ENCODE data around the gene ZNF740.
"Not testable (repeated sequence)": the region's sequence is repeated elsewhere in the genome, so short reads cannot be mapped to it uniquely, and the experiment has no call there.

Gene ZNF740

DNA sequence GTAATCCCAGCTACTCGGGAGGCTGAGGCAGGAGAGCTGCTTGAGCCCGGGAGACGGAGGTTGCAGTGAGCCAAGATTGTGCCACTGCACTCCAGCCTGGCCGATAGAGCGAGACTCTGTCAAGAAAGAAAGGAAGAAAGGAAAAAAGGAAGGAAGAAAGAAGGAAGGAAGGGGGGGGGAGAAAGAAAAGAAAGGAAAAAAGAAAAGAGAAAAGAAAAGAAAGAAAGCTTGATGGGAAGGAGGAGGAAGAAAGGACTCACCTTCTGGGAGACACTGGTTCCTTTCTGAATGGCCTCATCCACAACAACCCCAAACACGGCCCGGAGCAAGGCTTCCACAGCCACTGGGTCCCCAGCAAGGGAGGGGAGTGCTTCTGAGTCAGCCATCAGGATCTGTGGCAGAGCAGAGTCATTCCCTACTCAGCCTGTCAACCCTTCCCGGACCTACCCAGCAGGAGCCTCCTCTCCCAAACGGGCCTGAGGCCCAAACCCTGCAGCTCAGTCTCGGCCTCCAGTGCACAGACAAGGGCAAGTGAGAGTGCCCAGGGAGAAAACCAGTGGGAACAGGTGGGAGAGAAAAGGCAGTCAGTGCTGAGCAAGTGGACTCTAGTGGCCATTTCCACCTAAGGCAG is 7.3 kb upstream of the ZNF740 start:
- DNase-seq, result no peak

DNA sequence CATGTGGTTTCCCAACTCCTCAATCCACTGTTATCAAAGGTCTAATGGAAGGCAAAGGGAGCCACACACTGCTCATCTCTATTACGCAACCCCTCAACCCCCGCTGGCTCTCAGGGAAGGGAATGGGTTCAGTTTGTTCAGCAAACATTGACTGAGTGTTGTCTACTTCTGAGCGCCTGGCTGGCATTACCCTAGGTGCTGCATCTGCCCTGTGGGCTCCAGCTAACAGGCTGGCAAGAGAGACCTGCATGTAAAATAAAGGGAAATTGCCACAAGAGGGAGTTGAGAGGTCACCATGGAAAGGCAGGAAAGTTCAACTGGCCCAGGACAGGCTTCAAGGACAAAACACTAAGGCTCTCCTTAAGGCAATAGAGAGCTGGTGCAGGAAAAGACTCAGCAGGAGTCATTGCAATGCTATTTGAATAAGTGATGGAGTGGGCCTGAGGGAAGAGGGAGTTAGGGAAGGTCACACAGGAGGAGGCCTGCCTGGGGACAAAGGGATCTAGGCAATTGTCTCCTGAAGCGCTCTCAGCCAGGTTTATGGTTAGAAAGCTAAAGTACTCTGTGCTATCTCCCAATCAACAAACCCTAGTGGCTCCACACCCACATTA is 5.5 kb upstream of the ZNF740 start:
- DNase-seq, result peak; percentile 32 to 67 (median 56)

DNA sequence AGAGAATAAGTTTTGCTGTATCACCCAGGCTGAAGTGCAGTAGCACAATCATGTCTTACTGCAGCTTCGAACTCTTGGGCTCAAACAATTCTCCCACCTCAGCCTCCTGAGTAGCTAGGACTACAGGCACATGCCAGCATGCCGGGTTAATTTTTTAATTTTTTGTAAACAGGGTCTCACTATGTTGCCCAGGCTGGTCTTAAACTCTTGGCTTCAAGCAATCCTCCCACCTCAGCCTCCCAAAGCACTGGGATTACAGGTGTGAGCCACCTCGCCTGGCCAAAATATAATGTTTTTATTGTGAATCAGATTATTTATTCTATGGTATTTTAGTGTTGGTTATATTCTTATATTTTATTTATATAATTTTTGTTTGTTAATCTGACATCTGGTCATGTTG is 3.8 kb upstream of the ZNF740 start:
- no peak for DNase-seq

DNA sequence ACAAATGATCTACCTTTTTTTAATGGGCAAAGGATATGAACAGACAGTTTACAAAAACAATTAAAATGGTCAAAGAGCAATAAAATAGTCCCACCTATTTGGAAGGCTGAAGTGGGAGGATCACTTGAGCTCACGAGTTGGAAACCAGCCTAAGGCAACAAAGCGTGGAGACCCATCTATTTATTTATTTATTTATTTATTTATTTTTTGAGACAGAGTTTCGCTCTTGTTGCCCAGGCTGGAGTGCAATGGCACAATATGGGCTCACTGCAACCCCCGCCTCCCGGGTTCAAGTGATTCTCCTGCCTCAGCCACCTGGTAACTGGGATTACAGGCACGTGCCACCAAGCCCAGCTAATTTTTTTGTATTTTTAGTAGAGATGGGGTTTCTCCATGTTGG is 3.1 kb upstream of the ZNF740 start:
- DNase-seq, result not testable (repeated sequence)

DNA sequence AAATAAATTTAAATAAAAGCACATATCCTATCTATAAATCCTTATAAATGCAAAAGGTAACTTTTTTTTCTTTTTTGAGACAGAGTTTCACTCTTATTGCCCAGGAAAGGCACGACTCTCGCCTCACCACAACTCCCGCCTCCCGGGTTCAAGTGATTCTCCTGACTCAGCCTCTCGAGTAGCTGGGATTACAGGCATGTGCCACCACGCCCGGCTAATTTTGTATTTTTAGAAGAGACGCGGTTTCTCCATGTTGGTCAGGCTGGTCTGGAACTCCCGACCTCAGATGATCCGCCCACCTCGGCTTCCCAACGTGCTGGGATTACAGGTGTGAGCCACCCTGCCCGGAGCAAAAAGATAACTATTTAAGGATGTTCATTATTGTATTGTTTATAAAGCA is 1.7 kb upstream of the ZNF740 start:
- not testable (repeated sequence) for DNase-seq

DNA sequence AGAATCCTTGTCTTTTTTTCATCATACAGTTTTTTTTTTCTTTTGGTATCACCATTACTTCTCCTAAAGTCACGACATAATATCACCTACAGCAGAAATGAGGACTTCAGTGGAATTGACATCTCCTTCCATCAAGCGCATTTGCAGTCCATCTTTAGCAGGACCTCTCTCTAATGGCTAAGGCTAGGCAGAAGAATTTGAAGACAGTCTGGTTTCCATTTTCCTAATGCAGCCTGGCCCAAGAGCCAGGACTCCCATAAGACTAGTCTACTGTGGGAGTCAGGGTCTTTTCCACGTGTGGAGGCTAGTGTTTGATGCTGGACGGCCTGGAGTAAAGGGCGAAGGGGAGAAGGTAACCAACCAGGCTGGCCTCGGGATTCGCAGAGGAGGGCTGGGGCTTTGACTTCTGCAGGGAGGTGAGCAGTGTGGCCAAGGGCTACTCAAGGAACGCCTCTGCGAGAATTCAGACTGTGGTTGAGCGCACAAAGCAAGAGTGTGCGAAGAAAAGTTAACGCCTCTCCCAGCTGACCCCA is 769 bp upstream of the ZNF740 start:
- peak in 2 of 4 experiments; percentile 48 to 54 for DNase-seq

DNA sequence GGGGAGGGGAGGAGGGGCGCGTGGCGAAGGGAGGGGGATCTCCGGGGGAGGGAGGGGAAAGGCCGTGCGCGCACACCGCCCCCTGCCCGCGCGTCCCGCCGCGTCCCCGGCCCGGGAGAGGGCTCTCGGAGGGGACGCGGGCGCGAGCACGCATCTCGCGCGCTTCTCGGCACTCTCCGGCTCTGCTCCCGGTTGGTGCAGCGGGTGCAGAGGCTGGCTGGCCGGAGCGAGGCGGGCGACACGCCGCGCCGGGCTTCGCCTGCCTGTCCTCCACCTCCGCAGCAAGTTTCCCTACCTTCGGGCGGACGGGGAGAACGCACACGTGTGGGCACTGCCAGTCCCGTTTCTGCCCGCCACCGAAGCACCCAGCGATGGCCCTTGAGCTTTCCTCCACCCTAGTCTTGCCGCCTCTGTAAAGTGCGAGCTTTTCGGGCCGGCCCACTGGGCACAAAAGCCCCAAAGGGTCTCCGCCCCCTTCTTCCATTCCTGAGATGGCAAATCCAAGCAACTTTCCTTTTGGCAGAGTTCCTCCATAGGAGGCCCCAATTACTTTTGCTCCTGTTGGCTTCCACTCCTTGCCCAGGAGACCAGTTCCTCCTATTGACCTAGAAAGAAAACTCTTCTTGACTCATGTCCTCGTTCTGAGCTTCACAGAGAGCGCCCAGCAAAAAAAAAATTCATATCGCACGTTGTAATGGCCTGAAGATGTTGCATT is 566 bp downstream of the ZNF740 start:
- peak; percentile 69 to 91 (median 82) for DNase-seq

DNA sequence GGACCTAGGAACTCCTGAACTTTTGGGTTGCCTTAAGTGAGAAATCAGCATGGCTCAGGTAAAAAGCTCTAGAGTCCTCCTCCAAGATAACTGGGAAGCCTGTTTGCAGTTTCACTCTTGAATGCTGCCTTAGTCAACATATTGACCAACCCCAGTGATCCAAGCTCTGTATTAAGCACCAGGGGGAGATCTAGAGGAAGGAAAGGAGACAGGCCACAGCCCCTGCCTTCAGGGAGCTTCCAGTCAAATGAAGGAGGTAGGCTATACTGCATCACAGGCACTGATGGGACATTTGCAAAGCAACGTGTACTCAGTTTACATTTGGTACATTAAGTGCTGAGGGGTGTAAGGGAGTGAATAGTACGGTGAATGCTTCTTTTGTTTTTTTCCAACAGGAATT is 1.4 kb downstream of the ZNF740 start:
- no peak for DNase-seq

DNA sequence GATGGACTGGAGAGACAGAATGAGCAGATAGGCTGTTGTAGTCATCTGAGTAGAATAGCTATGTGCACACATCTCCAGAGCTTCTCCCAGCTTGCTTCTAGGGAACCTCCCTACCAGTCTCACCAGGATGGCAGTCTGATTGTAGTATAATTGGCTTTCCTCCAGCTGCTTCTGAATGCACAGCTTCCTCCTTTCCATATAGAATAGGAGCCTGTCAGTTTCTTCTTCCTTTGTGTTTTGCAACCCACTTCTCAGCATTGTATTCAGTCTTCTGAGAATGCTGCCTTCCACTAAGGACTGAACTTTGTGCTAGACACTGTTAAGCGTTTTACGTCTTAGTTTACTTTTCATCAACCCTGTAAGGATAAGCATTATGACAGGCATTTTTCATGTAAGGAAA is 2.4 kb downstream of the ZNF740 start:
- peak; percentile 75 to 95 (median 89) for DNase-seq

DNA sequence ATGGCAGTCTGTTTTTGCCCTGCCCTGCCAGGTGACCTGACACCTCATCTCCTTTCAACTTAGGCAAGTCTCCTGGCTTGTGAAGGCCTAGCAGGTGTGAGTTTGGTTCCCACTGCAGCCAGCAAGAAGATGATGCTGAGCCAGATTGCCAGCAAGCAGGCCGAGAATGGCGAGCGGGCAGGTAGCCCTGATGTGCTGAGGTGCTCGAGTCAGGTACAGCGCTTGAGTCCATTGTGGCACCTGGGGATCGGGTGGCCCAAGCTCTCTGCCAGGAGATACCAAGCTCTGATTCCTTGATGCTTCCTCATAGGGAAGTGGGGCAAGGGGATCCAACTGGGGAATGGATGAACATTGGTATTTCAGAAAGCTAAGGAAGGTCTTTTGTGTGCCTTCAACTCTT is 4.3 kb downstream of the ZNF740 start:
- no peak for DNase-seq

DNA sequence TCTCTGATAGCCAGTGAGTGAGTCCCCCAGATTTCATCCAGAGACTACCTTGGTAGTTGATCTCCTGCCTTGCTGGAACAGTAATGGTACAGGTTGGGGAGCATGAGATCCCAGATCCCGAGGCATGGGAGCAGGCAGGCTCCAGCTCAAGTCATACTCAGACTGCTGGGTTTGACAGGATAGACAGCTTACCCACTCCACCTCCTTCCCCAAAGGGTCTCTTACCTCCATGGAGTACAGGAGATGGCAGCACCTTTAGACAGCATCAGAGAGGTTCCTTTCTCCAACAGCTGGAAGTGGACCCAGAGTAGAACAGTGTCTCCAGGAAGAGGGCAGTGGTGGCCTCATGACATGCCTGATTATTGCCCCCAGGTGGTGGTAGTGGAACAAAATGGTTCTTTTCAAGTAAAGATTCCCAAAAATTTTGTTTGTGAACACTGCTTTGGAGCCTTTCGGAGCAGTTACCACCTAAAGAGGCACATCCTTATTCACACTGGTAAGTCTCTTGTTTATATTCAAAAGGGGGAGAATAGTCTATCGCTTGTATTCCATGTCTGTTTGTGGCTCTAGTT is 5.1 kb downstream of the ZNF740 start:
- DNase-seq, result no peak

DNA sequence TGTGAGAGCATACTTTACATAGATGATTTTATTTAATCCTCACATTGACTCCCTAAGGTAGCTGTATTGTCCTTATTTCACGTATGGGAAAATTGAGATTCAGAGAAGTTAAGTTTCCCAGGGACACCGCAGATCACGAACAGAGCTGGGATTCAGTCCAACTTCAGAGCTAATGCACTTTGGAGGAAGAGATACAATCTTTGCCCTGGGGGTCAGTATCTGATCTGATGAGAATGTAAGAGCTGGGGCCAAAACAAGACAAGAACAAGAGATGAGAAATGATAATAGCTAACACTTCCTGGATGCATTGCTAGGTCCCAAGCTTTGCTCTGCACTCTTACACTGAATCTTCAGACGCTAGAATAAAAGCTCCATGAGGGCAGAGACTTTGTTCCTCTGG is 6.2 kb downstream of the ZNF740 start:
- no peak for DNase-seq

DNA sequence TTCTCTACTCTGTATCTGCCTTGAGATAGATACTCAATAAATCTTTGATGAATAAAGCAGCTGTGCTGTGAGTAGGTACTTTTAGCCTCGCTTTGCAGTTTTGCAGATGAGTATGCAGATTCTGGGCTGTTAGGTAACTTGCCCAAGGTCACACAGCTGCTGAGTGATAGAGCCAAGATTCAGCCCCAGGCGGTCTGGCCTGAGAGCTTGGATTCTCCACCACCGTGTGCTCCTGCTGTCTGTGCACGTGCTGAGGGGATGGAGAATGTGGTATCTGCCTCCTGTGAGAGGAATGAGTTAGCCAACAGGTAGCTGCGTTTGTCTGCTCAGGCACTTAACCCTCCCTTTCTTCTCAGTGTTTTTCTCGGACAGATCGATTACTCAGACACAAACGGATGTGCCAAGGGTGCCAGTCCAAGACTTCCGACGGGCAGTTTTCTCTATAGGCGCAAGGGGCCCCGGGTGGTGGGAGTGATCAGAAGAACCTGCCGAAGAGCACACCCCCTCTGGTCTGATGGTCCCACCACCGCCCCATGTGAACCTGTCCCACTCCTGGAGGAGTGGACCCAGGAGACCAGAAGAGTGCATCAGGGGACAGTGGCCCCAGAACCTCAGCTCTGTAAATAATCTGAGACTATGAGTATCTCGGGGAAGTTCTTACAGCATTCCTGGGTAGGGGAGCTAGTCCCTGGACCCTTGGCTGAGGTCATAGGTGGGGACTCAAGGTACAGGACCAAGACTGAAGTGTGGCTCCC is 6.8 kb downstream of the ZNF740 start:
- DNase-seq, result no peak

DNA sequence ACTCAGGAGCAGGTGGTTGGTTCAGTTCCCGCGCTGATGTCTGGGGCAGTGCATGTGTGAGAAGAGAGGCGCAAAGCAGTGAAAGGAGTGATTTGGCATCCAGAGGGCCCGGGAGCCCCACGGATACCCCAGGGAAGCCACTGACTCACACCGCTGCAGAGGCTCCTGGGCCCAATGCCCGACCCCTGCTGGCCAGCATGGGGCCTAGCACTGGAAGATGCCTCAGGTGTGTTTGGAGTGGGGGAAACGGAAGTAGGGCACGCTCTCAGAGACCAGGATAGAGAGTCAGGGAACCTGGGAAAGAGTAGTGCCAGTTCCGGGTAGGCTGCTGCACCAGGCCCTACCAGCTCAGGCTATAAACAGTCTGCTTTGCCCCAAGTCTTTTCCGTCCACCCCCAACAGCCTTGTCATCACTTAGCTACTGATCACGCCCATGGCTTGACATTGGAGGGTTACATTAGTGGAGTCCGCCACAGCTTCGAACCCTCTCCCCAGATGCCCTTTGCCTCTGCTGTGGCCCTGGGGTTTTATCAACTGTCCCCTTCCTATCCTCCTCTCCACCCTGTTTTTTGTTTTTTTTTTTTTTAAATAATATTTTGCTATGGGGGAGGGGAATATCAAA is 9.7 kb downstream of the ZNF740 start:
- peak in 2 of 4 experiments; percentile 24 to 47 for DNase-seq

DNA sequence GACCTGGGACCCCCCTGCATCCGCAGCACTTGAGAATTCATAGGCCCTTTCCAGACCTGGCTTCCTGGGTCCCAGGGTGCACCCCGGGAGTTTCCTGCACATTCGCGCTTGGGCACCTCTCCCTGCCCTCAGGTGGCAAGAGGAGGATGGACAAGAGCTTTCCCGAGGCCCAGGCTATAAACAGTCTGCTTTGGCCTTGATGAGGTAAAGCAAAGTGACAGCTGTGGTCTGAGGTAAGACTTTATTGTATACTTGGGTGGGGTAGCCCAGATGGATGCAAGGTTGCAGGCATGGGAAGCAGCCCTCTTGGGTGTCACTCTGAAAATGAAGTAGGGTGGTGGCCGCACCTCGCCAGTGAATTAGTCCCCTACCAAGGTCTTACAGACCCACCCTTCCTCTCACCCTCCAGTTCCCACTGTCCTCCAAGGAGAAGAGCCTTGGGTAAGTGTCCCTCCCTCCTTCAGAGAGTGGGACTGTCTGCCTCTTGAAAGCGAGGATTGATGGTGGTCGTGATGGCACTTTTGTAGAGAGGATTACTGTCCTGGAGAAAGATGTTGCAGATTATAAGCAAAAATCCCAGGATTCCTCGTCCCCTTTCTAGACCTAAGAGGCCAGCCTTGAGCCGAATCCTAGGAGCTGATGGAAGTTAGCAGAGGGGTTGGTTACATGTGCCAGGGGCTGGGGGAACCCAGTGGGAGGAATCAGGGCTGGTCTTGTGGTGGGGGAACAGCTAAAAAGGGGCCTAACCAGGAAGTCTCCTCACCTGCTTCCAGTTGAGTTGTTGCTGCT is 10.8 kb downstream of the ZNF740 start:
- no peak for DNase-seq

DNA sequence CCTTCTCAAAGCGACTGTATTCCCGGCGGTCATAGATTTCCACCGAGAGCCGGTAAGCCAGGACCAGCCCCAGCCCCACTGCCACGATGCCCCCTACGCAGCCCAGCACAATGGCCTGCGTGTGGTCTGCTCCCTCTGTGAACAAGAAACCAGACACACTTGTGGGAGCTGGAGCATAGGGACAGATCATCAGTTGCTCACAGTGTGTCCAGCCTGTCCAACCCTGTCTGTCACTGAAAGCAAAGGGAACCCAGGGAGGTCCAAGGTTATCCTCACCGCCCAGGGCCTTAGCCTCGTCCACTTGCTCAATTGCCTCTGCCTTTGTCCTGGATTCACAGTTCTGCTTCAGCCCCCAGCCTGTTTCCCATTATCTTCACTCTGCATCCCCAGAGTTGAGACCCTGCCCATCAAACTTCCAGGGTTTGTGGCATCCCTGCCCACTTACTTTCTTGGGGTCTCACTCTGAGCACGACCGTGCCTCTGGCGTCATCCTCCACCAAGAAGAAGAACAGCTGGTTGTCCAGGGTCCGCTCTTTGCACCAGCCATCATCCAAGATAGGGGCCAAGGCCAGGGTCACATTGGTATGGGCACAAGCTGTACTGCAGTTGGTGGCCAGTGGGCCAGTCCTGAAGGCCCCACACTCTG is 11.5 kb downstream of the ZNF740 start:
- DNase-seq, result no peak

DNA sequence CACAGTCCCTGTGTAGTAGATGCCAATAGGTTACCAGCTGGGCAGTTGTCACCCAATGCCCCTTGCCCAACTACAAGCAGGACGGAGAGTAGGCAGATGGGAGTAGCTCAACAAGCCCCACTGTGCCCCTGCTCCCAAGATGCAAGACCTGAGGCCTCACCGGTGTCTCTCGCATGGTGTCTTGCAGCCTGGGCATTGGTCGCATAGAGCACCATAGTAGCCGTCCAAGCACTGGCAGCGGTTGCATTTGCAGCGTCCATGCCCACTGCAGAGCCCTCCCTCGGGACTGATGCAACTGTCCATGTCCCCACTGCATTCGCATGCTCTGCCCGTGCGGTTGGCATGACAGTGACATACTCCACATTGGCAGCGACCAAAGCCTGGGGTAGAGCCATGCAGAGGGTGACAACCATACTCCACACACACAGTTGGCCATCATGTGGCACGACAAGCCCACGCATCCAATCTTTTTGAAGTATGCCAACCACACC is 12.1 kb downstream of the ZNF740 start:
- DNase-seq, result no peak

DNA sequence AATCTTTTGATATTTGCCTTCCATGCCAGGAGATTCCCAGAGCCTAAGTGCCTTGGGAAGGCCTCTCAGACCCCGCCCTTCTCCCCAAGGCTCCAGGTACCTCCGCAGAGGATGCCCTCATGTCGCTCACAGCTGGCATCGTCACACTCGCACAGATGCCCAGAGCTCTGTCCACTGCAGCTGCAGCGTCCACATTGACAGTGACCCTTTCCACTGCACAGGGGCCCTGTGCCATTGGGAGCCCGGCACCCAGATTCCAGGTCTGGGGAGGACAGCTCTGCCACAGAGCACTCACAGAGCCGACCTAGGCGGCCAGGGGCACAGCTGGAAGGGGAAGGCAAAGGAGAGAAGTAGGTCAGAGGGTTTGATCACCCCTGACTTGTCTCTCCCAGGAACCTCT is 12.5 kb downstream of the ZNF740 start:
- no peak for DNase-seq

DNA sequence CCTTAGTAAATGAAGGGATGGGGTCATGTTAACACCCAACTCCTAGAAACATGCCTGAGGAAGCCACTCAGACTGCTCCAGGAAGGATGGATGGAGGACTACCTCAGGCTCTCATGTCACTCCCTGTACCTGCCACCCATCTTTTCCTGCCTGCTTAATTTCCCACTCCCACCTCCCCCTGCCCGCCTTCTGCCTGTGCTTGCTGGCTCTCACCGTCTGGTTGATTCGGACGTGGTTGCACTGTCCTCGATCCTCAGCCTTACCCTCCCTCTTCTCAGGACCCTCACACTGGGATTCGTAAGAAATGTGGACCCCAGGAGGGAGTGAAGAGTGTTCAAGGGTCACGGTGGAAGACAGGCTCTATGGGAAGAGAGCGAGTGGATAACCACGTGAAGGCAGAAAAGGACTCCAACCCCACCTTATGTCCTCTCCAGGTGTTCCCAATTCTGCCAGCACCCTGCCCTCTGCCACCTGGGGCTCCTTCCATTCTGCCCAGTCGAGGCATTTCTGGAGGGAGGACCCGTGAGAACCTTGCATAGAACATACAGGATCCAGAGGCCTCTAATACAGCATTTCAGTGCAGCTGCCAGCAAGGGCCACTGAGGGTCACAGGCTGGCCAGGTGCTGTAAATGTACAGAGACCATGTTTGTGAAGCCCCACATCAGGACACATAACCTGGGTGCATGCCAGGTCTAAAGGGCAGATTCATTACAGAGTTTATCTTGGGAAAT is 13.6 kb downstream of the ZNF740 start:
- no peak for DNase-seq

DNA sequence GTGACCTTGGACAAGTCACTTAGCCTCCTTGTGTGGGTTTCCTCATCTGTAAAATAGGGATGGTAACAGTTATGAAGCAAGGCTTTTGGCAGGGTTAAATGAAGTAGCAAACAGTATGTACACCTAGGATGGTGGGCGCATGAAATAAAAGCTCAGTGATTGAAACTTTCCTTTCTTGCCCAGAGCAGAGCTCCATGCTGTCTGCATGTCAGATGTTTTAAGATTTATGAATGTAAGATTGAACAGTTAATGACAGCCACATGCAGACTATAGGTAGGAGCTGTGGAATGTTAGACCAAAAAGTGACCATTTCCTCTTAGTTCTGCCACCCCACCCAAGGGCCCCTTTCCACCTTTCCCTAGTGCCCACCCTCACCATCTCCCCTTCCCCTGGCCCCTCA is 14.5 kb downstream of the ZNF740 start:
- no peak for DNase-seq

Data from suppressor macrophage (primary cell).